Keratinocyte (primary cell): ENCODE data around the gene POLE.

Experiments
- CTCF ChIP-seq, 3 experiments: IDR thresholded peaks in 1 of 3; conservative IDR thresholded peaks in 1 of 3; optimal IDR thresholded peaks in 1 of 3; 2 replicates in 2 of 3; 3 replicates in 1 of 3; pipeline versions ENCODE3 to v1.5.1; 2011; ENCODE audit warnings: low read length in 3 of 3, mild to moderate bottlenecking in 3 of 3, moderate library complexity in 2 of 3, control low read depth in 1 of 3, inconsistent platforms in 1 of 3; ENCODE audit not compliant: insufficient read depth in 2 of 3; ENCODE audit errors: extremely low read depth in 1 of 3
- EZH2 ChIP-seq: IDR thresholded peaks from one replicate; pipeline ENCODE4 v1.6.1; 2012; ENCODE audit warnings: inconsistent platforms, mild to moderate bottlenecking, low read length, moderate library complexity

GRCh38 chr12:132601171-132601883, 85.8 kb downstream of the POLE start:
- TF ChIP-seq CTCF (optimal IDR thresholded peaks at IDR 0.05 in 1 of 3, IDR thresholded peaks at IDR 0.05 in 1 of 3, conservative IDR thresholded peaks at IDR 0.05 in 1 of 3; ENCODE audit: extremely low read depth in 1 of 3, insufficient read depth in 2 of 3, low read length in 3 of 3) = no peak
- no peak for TF ChIP-seq EZH2
